Left lung (tissue), 10 donors: ENCODE data around the gene LRRC2. TPM values are rescaled to one million over a fixed set of nuclear protein-coding genes. Genes with fewer than 3 reads are reported as not detected.

ENCODE experiments used
- ATAC-seq: fragments of 200-7000 bp; cut with Tn5 transposase; one replicate; pipeline ENCODE4 v1.9.1; 2020; ENCODE audit warnings: moderate library complexity
- DNase-seq, 4 donors: peaks; one replicate each; pipeline ENCODE4 v3.0.0-alpha.2; 2013 to 2020
- H3K27ac ChIP-seq, 2 donors: fragments of 200-600 bp; sonication (generic) in 1 of 2; one replicate each; pipeline versions ENCODE4 v1.5.0 to v1.8.0; 2020 to 2021
- H3K27me3 ChIP-seq, 2 donors: fragments of 200-600 bp; sonication (generic) in 1 of 2; one replicate each; pipeline versions ENCODE4 v1.5.0 to v1.8.0; 2020 to 2021
- H3K36me3 ChIP-seq, 2 donors: fragments of 200-600 bp; sonication (generic) in 1 of 2; one replicate each; pipeline versions ENCODE4 v1.5.0 to v1.8.0; 2020 to 2021
- H3K4me1 ChIP-seq, 2 donors: fragments of 200-600 bp; one replicate each; pipeline ENCODE4 v1.8.0; 2021
- H3K4me3 ChIP-seq, 2 donors: fragments of 200-600 bp; sonication (generic) in 1 of 2; one replicate each; pipeline versions ENCODE4 v1.5.0 to v1.8.0; 2020 to 2021; ENCODE audit warnings: mild to moderate bottlenecking in 1 of 2
- H3K9me3 ChIP-seq, 2 donors: fragments of 200-600 bp; sonication (generic) in 1 of 2; one replicate each; pipeline versions ENCODE4 v1.5.0 to v1.8.0; 2020 to 2021
- intact Hi-C, 2 donors: fragments of 100-400 bp; cut with DNase I; formaldehyde crosslinking; loops; one replicate each; pipeline versions ENCODE4 v1.11.2 to v1.14.2; 2022
- polyA plus RNA-seq, 6 donors: library from polyadenylated mRNA; unstranded; fragments of 120-200 nt; gene quantifications; one replicate each; pipeline ENCODE4 v1.2.1, GENCODE V29; 2013; ENCODE audit not compliant: insufficient read length in 6 of 6
- total RNA-seq, 2 donors: library from RNA; stranded (reverse); fragmentation: NEBNext Ultra II Directional; extraction: Animal tissue kit (Norgen Biotek cat#: 25700); gene quantifications; one replicate each; pipeline ENCODE4 v1.2.1, GENCODE V29; 2021
- TF ChIP-seq, protein P1 (sequence below), 2 donors: fragments of 200-600 bp; sonication (generic) in 1 of 2; IDR thresholded peaks; one replicate each; pipeline versions ENCODE4 v1.5.0 to v1.8.0; 2021; ENCODE audit warnings: antibody characterized with exemption in 2 of 2
- donor health status: DM: no; HTN: yes; CAD: no.
- donor health status: DM: no; HTN: no; CAD: no.

LRRC2 gene
- total and polyA plus RNA-seq, 8 donors = 0.36 to 0.47 (median 0.45) TPM

DNA sequence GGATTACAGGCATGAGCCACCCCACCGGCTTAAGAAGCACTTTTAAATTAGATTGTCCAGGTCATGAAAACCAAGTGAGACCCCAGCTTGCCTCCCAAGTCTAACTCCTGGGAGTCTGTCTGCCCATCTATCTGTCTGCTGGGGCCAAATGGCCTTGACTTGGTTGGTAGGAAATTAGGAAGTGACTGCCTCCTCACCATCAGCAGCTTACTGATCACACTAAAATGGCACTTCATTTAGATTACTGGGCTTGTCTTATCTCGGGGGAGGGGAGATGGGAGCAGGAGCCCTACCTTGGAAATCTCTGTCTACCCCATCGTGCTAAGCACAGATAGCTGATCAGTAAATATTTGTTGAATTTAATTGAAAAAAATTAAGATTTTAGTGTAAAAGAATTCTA lies 5.6 kb upstream of the LRRC2 start:
- intact Hi-C loops = no loop called here
- TF ChIP-seq, protein P1, sequence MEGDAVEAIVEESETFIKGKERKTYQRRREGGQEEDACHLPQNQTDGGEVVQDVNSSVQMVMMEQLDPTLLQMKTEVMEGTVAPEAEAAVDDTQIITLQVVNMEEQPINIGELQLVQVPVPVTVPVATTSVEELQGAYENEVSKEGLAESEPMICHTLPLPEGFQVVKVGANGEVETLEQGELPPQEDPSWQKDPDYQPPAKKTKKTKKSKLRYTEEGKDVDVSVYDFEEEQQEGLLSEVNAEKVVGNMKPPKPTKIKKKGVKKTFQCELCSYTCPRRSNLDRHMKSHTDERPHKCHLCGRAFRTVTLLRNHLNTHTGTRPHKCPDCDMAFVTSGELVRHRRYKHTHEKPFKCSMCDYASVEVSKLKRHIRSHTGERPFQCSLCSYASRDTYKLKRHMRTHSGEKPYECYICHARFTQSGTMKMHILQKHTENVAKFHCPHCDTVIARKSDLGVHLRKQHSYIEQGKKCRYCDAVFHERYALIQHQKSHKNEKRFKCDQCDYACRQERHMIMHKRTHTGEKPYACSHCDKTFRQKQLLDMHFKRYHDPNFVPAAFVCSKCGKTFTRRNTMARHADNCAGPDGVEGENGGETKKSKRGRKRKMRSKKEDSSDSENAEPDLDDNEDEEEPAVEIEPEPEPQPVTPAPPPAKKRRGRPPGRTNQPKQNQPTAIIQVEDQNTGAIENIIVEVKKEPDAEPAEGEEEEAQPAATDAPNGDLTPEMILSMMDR (IDR thresholded peaks at IDR 0.05) = no peak
- Histone ChIP-seq H3K4me3 (no peak overlapping the region), H3K27ac (no peak overlapping the region), H3K36me3 (no peaks in the 10 kb centered on the region), H3K27me3 (peaks cover 0 to 17% of the 10 kb centered on the region in 2 donors), H3K9me3 (no peaks in the 10 kb centered on the region), H3K4me1 (peaks cover 0 to under 1% of the 10 kb centered on the region in 2 donors)
- ATAC-seq (no peak), DNase-seq (no peak)

GRCh38 chr3:46565607-46566039 lies 479 bp downstream of the LRRC2 start:
- peak overlapping the region; percentile 33 to 41 for H3K4me3 ChIP-seq
- ATAC-seq (peak; percentile 32), DNase-seq (no peak)
- H3K27me3 ChIP-seq = peaks cover 0 to 30% of the 10 kb centered on the region in 2 donors
- TF ChIP-seq, protein P1 (IDR thresholded peaks at IDR 0.05) = no peak
- intact Hi-C loops = no loop called here
- no peaks in the 10 kb centered on the region for H3K9me3 ChIP-seq
- H3K36me3 ChIP-seq = no peaks in the 10 kb centered on the region
- no peak overlapping the region for H3K27ac ChIP-seq
- peaks cover 0 to 12% of the 10 kb centered on the region in 2 donors for H3K4me1 ChIP-seq

- ATAC-seq = no peak
- H3K4me3 ChIP-seq = no peak overlapping the region
- intact Hi-C loops = no loop called here
These were observed 1.0 kb downstream of the LRRC2 start for GRCh38 chr3:46565077-46565476.

DNA sequence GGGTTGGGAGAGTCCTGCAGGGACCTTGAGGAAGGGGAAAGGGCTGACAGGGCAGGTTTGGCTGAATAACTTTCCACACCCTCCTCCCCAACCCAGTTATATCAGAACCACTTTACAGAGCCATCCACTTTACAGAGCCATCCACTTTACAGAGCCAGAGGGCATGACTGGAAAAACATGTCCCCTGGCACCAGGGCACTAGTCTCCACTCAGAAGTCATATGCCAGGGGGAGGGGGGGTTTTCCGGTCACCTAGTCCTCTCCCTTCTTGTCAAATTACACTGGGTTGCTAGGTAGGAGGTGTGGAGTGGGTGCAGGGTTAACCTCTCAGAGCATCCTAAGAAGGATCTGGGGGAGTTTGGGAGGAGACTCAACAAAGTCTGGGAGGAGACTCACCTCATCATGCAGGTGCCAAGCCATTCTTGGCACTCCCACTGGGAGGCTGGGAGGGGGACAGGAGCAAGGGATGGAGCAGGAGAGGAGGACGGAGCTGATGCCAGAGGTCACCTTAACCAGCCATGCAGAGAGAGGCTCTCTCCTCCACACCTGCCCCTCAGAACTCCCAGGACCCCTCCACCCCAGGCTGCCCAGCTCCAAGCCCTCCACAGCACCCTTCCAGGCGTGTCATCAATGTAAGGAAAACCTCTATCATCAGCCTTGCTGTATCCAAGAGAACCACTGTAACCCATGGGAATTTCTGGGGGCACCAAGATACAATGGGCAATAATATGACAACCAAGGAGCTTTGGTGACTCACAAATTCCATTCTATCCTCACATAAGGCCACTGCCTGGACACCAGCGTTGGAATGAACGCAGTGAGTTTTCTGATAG lies 1.7 kb downstream of the LRRC2 start:
- no peak overlapping the region for H3K27ac ChIP-seq
- intact Hi-C loops = no loop called here
- H3K9me3 ChIP-seq = no peaks in the 10 kb centered on the region
- DNase-seq (no peak), ATAC-seq (no peak)
- H3K4me3 ChIP-seq = no peak overlapping the region
- no peaks in the 10 kb centered on the region for H3K36me3 ChIP-seq
- H3K4me1 ChIP-seq = peaks cover 0 to 12% of the 10 kb centered on the region in 2 donors
- TF ChIP-seq, protein P1 (IDR thresholded peaks at IDR 0.05) = no peak
- H3K27me3 ChIP-seq = peaks cover 0 to 30% of the 10 kb centered on the region in 2 donors

More at GRCh38 chr3:46565077-46565476, 1.0 kb downstream of the LRRC2 start:
- TF ChIP-seq, protein P1 (IDR thresholded peaks at IDR 0.05) = no peak
- Histone ChIP-seq H3K4me1 (peaks cover 0 to 12% of the 10 kb centered on the region in 2 donors), H3K27me3 (peaks cover 0 to 30% of the 10 kb centered on the region in 2 donors), H3K36me3 (no peaks in the 10 kb centered on the region), H3K9me3 (no peaks in the 10 kb centered on the region), H3K27ac (no peak overlapping the region)
- DNase-seq = no peak

GRCh38 chr3:46561951-46562350 lies 4.2 kb downstream of the LRRC2 start:
- TF ChIP-seq, protein P1 (IDR thresholded peaks at IDR 0.05) = no peak
- H3K4me1 ChIP-seq = peaks cover 0 to 19% of the 10 kb centered on the region in 2 donors
- intact Hi-C loops = no loop called here
- H3K9me3 ChIP-seq = no peaks in the 10 kb centered on the region
- no peak overlapping the region for H3K4me3 ChIP-seq
- H3K27me3 ChIP-seq = peaks cover 0 to 30% of the 10 kb centered on the region in 2 donors
- H3K36me3 ChIP-seq = no peaks in the 10 kb centered on the region
- ATAC-seq = no peak
- no peak overlapping the region for H3K27ac ChIP-seq
- DNase-seq = no peak
